Natural killer cell treated with Interleukin-12 subunit alpha and Interleukin-12 subunit beta and Interleukin-15 and Interleukin-18, amount 100 ng/mL, for 72 hours (primary cell): Measurements from ENCODE around the gene MICOS13. TPM values are rescaled to one million over a fixed set of nuclear protein-coding genes. Genes with fewer than 3 reads are reported as not detected.
"Not testable (repeated sequence)": the region's sequence is repeated elsewhere in the genome, so short reads cannot be mapped to it uniquely, and the experiment has no call there.

ENCODE experiments used
- ATAC-seq, 2 donors: fragments of 150-1000 bp; cut with Tn5 transposase in 1 of 2; sonication (Bioruptor Pico), chemical (Tn5 transposase) in 1 of 2; 2 replicates each; pipeline ENCODE4 v1.10.0; 2021
- DNase-seq: peaks from one replicate; pipeline ENCODE4 v3.0.0; 2022; ENCODE audit warnings: low spot score
- H3K27ac Mint-ChIP-seq, 2 donors: 1 replicate in 1 of 2; 2 replicates in 1 of 2; pipeline ENCODE4 v1.8.0; 2022; ENCODE audit warnings: mixed read lengths in 2 of 2, mild to moderate bottlenecking in 1 of 2, moderate library complexity in 1 of 2
- H3K27me3 Mint-ChIP-seq, 2 donors: 1 replicate in 1 of 2; 2 replicates in 1 of 2; pipeline ENCODE4 v1.8.0; 2022; ENCODE audit warnings: mixed read lengths in 2 of 2
- H3K36me3 Mint-ChIP-seq: one replicate; pipeline ENCODE4 v1.8.0; 2022; ENCODE audit warnings: mixed read lengths
- H3K4me1 Mint-ChIP-seq, 2 donors: 1 replicate in 1 of 2; 2 replicates in 1 of 2; pipeline ENCODE4 v1.8.0; 2022; ENCODE audit warnings: low read depth in 2 of 2, mixed read lengths in 2 of 2, mild to moderate bottlenecking in 1 of 2
- H3K4me3 Mint-ChIP-seq: one replicate; pipeline ENCODE4 v1.8.0; 2022; ENCODE audit warnings: mixed read lengths
- H3K9me3 Mint-ChIP-seq: 2 replicates; pipeline ENCODE4 v1.8.0; 2022; ENCODE audit warnings: mixed read lengths
- total RNA-seq, 2 donors: library from RNA; stranded (reverse); gene quantifications; one replicate each; pipeline ENCODE4 v1.2.3, GENCODE V29; 2022

The MICOS13 gene
- total RNA-seq, 2 donors from 2014 or later = 40.7 to 41.4 TPM

- Mint-ChIP-seq H3K4me3 (no peak overlapping the region), H3K36me3 (no peaks in the 10 kb centered on the region), H3K4me1 (peaks cover 0 to 4% of the 10 kb centered on the region in 2 donors), H3K27me3 (no peaks in the 10 kb centered on the region), H3K9me3 (no peaks in the 10 kb centered on the region), H3K27ac (no peak overlapping the region)
- peak in 1 of 2 donors; percentile 4 for ATAC-seq
- DNase-seq = no peak
Observed at GRCh38 chr19:5707576-5708575, 27.6 kb upstream of the MICOS13 start.

GRCh38 chr19:5706876-5707573 lies 26.7 kb upstream of the MICOS13 start:
- DNase-seq (no peak), ATAC-seq (no peak)
- Mint-ChIP-seq H3K4me1 (peaks cover 0 to 4% of the 10 kb centered on the region in 2 donors), H3K27me3 (no peaks in the 10 kb centered on the region), H3K4me3 (no peak overlapping the region), H3K36me3 (no peaks in the 10 kb centered on the region), H3K27ac (no peak overlapping the region), H3K9me3 (no peaks in the 10 kb centered on the region)

GRCh38 chr19:5705552-5705951 lies 25.2 kb upstream of the MICOS13 start:
- Mint-ChIP-seq H3K4me1 (peaks cover 0 to 6% of the 10 kb centered on the region in 2 donors), H3K27ac (no peak overlapping the region), H3K4me3 (no peak overlapping the region), H3K9me3 (no peaks in the 10 kb centered on the region), H3K36me3 (no peaks in the 10 kb centered on the region), H3K27me3 (no peaks in the 10 kb centered on the region)
- ATAC-seq = no peak
- no peak for DNase-seq

GRCh38 chr19:5703819-5704818 lies 23.8 kb upstream of the MICOS13 start:
- ATAC-seq (no peak), DNase-seq (no peak)
- Mint-ChIP-seq H3K27ac (no peak overlapping the region), H3K36me3 (no peaks in the 10 kb centered on the region), H3K27me3 (no peaks in the 10 kb centered on the region), H3K4me3 (no peak overlapping the region), H3K4me1 (peaks cover 0 to 6% of the 10 kb centered on the region in 2 donors), H3K9me3 (no peaks in the 10 kb centered on the region)

- not testable (repeated sequence) for H3K4me3 Mint-ChIP-seq, H3K27ac Mint-ChIP-seq, DNase-seq, H3K9me3 Mint-ChIP-seq, H3K36me3 Mint-ChIP-seq, ATAC-seq, H3K27me3 Mint-ChIP-seq
- H3K4me1 Mint-ChIP-seq = peaks cover 0 to 12% of the 10 kb centered on the region in 2 donors
Observed at GRCh38 chr19:5702053-5702410, 21.7 kb upstream of the MICOS13 start.

- DNase-seq (no peak), ATAC-seq (no peak)
- H3K27ac Mint-ChIP-seq = no peak overlapping the region
- peaks cover 0 to 13% of the 10 kb centered on the region in 2 donors for H3K4me1 Mint-ChIP-seq
- H3K27me3 Mint-ChIP-seq = no peaks in the 10 kb centered on the region
- H3K9me3 Mint-ChIP-seq = no peaks in the 10 kb centered on the region
- no peaks in the 10 kb centered on the region for H3K36me3 Mint-ChIP-seq
- H3K4me3 Mint-ChIP-seq = no peak overlapping the region
Observed at GRCh38 chr19:5700455-5701092, 20.3 kb upstream of the MICOS13 start.

GRCh38 chr19:5698635-5699422 lies 18.5 kb upstream of the MICOS13 start:
- Mint-ChIP-seq H3K27ac (no peak overlapping the region), H3K4me1 (peaks cover 0 to 16% of the 10 kb centered on the region in 2 donors), H3K36me3 (no peaks in the 10 kb centered on the region), H3K27me3 (no peaks in the 10 kb centered on the region), H3K4me3 (no peak overlapping the region), H3K9me3 (no peaks in the 10 kb centered on the region)
- ATAC-seq (peak in 1 of 2 donors; percentile 3), DNase-seq (no peak)

GRCh38 chr19:5697890-5698634 lies 17.7 kb upstream of the MICOS13 start:
- Mint-ChIP-seq H3K4me3 (no peak overlapping the region), H3K36me3 (no peaks in the 10 kb centered on the region), H3K27ac (no peak overlapping the region), H3K4me1 (peaks cover 0 to 15% of the 10 kb centered on the region in 2 donors), H3K27me3 (no peaks in the 10 kb centered on the region), H3K9me3 (no peaks in the 10 kb centered on the region)
- DNase-seq (no peak), ATAC-seq (no peak)

- Mint-ChIP-seq H3K4me3 (no peak overlapping the region), H3K36me3 (no peaks in the 10 kb centered on the region), H3K4me1 (peaks cover 0 to 20% of the 10 kb centered on the region in 2 donors), H3K9me3 (no peaks in the 10 kb centered on the region), H3K27ac (no peak overlapping the region), H3K27me3 (no peaks in the 10 kb centered on the region)
- DNase-seq (no peak), ATAC-seq (no peak)
Observed at GRCh38 chr19:5697022-5697889, 16.9 kb upstream of the MICOS13 start.

GRCh38 chr19:5696196-5697021 lies 16.1 kb upstream of the MICOS13 start:
- no peak for DNase-seq
- Mint-ChIP-seq H3K4me3 (no peak overlapping the region), H3K27ac (no peak overlapping the region), H3K4me1 (peaks cover 0 to 18% of the 10 kb centered on the region in 2 donors), H3K9me3 (no peaks in the 10 kb centered on the region), H3K27me3 (no peaks in the 10 kb centered on the region), H3K36me3 (no peaks in the 10 kb centered on the region)
- no peak for ATAC-seq
